Stimulated activated naive B cell treated with anti-CD40 and anti-IgM and Interleukin-4, amounts not matched to agents 10 μg/mL and 1 μg/mL and 100 μg/mL, for 72 hours (primary cell): ENCODE results near the gene TRIM2.

Experiments
- ATAC-seq, 2 donors: fragments of 150-1000 bp; cut with Tn5 transposase; replicated peaks; 2 replicates each; pipeline ENCODE4 v1.10.0; 2021; ENCODE audit warnings: moderate library complexity in 1 of 2
- DNase-seq: peaks from one replicate; pipeline ENCODE4 v3.0.0; 2021
- H3K27ac Mint-ChIP-seq: one replicate; pipeline ENCODE4 v1.8.0; 2022; ENCODE audit warnings: mild to moderate bottlenecking, mixed read lengths
- H3K27me3 Mint-ChIP-seq, 2 donors: one replicate each; pipeline ENCODE4 v1.8.0; 2022; ENCODE audit warnings: mixed read lengths in 2 of 2
- H3K36me3 Mint-ChIP-seq, 2 donors: one replicate each; pipeline ENCODE4 v1.8.0; 2022; ENCODE audit warnings: mixed read lengths in 2 of 2, mild to moderate bottlenecking in 1 of 2
- H3K4me1 Mint-ChIP-seq, 2 donors: one replicate each; pipeline ENCODE4 v1.8.0; 2022; ENCODE audit warnings: mixed read lengths in 2 of 2, mild to moderate bottlenecking in 1 of 2
- H3K4me3 Mint-ChIP-seq, 2 donors: one replicate each; pipeline ENCODE4 v1.8.0; 2022; ENCODE audit warnings: mild to moderate bottlenecking in 2 of 2, mixed read lengths in 2 of 2, moderate library complexity in 1 of 2
- H3K9me3 Mint-ChIP-seq, 2 donors: one replicate each; pipeline ENCODE4 v1.8.0; 2022; ENCODE audit warnings: mixed read lengths in 2 of 2, mild to moderate bottlenecking in 1 of 2

TRIM2 gene

GRCh38 chr4:153206534-153206933 is 2.3 kb downstream of the TRIM2 start:
- Mint-ChIP-seq H3K27ac (no peak overlapping the region), H3K9me3 (no peaks in the 10 kb centered on the region), H3K4me3 (peak overlapping the region in 1 of 2 donors; percentile 6), H3K27me3 (peaks cover 12 to 27% of the 10 kb centered on the region in 2 donors), H3K4me1 (peaks cover 10 to 21% of the 10 kb centered on the region in 2 donors), H3K36me3 (no peaks in the 10 kb centered on the region)
- no peak for DNase-seq
- no peak for ATAC-seq

GRCh38 chr4:153207027-153207426 is 2.8 kb downstream of the TRIM2 start:
- ATAC-seq, result no peak
- H3K27ac Mint-ChIP-seq, result no peak overlapping the region
- H3K9me3 Mint-ChIP-seq, result peaks cover 2 to 4% of the 10 kb centered on the region in 2 donors
- H3K27me3 Mint-ChIP-seq, result peaks cover 12 to 27% of the 10 kb centered on the region in 2 donors
- peaks cover 10 to 21% of the 10 kb centered on the region in 2 donors for H3K4me1 Mint-ChIP-seq
- peaks cover 2 to 4% of the 10 kb centered on the region in 2 donors for H3K36me3 Mint-ChIP-seq
- DNase-seq, result no peak
- H3K4me3 Mint-ChIP-seq, result no peak overlapping the region

GRCh38 chr4:153207567-153207966 is 3.3 kb downstream of the TRIM2 start:
- H3K36me3 Mint-ChIP-seq, result peaks cover 2 to 4% of the 10 kb centered on the region in 2 donors
- peaks cover 2 to 7% of the 10 kb centered on the region in 2 donors for H3K9me3 Mint-ChIP-seq
- ATAC-seq (no peak), DNase-seq (no peak)
- H3K4me1 Mint-ChIP-seq, result peaks cover 12 to 21% of the 10 kb centered on the region in 2 donors
- H3K27ac Mint-ChIP-seq, result no peak overlapping the region
- no peak overlapping the region for H3K4me3 Mint-ChIP-seq
- H3K27me3 Mint-ChIP-seq, result peaks cover 12 to 27% of the 10 kb centered on the region in 2 donors

- H3K4me3 Mint-ChIP-seq, result no peak overlapping the region
- peaks cover 8 to 16% of the 10 kb centered on the region in 2 donors for H3K4me1 Mint-ChIP-seq
- peaks cover 2 to 4% of the 10 kb centered on the region in 2 donors for H3K36me3 Mint-ChIP-seq
- no peak for ATAC-seq
- peaks cover 11 to 22% of the 10 kb centered on the region in 2 donors for H3K27me3 Mint-ChIP-seq
- no peak for DNase-seq
- H3K27ac Mint-ChIP-seq, result no peak overlapping the region
- peaks cover 2 to 7% of the 10 kb centered on the region in 2 donors for H3K9me3 Mint-ChIP-seq
Observed at GRCh38 chr4:153209410-153209809, 5.2 kb downstream of the TRIM2 start.

DNA sequence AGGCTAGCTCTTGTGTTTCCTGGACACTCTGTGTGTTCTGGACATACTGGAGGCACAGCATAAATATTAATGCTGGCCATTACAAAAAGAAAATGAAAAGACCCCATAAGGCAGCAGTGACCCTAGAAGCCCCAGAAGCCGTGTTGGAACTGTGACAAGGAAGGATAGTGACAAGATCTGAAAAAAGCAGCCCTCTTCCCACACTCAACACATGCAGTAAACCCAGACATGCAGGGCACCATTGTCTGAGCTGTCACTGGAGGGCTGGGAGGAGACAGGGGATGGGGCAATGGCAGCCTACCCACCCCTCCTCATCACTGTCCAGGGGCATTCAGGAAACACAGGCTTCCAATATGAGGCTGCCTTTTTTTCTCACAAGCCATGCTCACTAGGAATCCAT is 6.5 kb downstream of the TRIM2 start:
- DNase-seq (no peak), ATAC-seq (no peak)
- Mint-ChIP-seq H3K36me3 (peaks cover 2 to 4% of the 10 kb centered on the region in 2 donors), H3K9me3 (peaks cover 2 to 7% of the 10 kb centered on the region in 2 donors), H3K27me3 (peaks cover 11 to 19% of the 10 kb centered on the region in 2 donors), H3K4me1 (peaks cover 2 to 3% of the 10 kb centered on the region in 2 donors), H3K4me3 (no peak overlapping the region), H3K27ac (no peak overlapping the region)

DNA sequence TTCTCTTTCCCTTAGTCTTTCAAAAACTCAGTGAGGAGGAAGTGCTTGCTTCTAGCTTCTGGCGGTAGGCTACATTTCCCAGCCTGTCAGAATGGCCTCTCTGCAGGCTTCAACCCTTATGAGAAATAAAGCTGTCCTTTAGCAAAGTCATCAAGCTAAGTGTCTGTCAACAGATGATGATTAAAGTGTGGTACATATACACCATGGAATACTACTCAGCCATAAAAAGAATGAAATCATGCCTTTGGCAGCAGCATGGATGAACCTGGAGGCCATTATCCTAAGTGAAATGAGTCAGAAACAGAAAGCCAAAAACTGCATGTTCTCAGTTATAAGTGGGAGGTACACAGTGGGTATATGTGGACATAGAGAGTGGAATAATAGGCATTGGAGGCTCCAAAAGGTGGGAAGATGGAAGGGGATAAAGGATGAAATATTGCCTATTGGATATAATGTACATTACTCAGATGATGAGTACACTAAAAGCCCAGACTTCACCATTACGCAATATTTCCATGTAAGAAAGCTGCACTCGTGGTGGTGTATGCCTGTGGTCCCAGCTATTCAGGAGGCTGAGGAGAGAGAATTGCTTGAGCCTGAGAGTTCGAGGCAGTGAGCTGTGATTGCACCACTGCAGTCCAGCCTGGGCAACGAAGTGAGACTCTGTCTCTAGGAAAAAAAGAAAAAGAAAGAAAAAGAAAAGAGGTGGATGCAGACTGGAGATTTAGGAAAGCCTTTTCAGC is 7.9 kb downstream of the TRIM2 start:
- Mint-ChIP-seq H3K27ac (no peak overlapping the region), H3K4me1 (peaks cover 3% of the 10 kb centered on the region in 2 donors), H3K27me3 (peaks cover 5 to 12% of the 10 kb centered on the region in 2 donors), H3K9me3 (peaks cover 2 to 7% of the 10 kb centered on the region in 2 donors), H3K36me3 (peaks cover 2 to 4% of the 10 kb centered on the region in 2 donors), H3K4me3 (no peak overlapping the region)
- ATAC-seq (no peak), DNase-seq (no peak)

DNA sequence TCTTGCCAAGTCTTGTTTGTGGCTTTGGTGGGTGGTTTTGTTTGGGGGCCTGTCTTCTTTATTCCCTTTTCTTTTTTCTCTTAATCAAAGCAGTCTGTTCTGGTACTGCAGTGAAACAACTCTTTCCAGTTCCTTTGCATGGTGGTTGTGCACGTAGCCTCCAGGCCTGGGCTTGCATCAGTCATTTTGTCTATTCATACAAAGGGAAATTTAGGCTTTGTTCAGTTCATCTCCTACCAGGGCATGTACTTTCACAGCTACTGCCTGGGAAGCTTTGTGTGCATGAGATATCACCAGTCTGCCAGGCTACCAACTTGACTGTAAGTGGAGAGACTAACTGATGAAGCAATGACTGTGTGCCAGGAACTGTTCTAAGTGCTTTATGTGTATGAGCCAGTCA is 8.5 kb downstream of the TRIM2 start:
- ATAC-seq, result no peak
- Mint-ChIP-seq H3K36me3 (peaks cover 2 to 4% of the 10 kb centered on the region in 2 donors), H3K4me3 (no peak overlapping the region), H3K27me3 (peaks cover 4 to 11% of the 10 kb centered on the region in 2 donors), H3K4me1 (peaks cover 9% of the 10 kb centered on the region in 2 donors), H3K9me3 (peaks cover 2 to 7% of the 10 kb centered on the region in 2 donors), H3K27ac (no peak overlapping the region)
- DNase-seq, result no peak

DNA sequence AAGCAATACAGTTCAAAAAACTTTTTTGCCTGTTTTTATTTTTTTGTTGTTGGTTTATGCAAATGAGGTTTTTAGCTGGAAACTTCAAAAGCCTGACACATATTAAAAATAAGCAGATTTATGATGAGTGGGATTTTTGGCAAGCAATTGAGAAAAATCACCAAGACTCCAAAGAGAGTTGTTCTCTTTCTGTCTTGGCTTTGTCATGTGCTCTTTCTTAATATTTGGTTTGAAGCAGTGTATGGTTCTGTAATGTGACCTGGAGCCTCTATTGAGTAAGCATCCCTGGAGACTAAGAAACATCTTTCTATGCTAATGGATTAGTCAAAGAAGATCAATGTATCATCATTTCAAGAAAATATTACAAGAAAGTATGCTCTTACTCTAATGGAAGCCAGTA is 11.7 kb downstream of the TRIM2 start:
- Mint-ChIP-seq H3K36me3 (peaks cover 2 to 4% of the 10 kb centered on the region in 2 donors), H3K4me1 (peaks cover 16 to 18% of the 10 kb centered on the region in 2 donors), H3K4me3 (no peak overlapping the region), H3K9me3 (peaks cover 2 to 7% of the 10 kb centered on the region in 2 donors), H3K27ac (no peak overlapping the region), H3K27me3 (peaks cover 0 to 4% of the 10 kb centered on the region in 2 donors)
- no peak for ATAC-seq
- DNase-seq, result no peak

GRCh38 chr4:153216546-153216945 is 12.3 kb downstream of the TRIM2 start:
- Mint-ChIP-seq H3K4me3 (no peak overlapping the region), H3K36me3 (peaks cover 2 to 4% of the 10 kb centered on the region in 2 donors), H3K27ac (no peak overlapping the region), H3K4me1 (peaks cover 21 to 24% of the 10 kb centered on the region in 2 donors), H3K9me3 (peaks cover 2 to 7% of the 10 kb centered on the region in 2 donors), H3K27me3 (peaks cover 4 to 7% of the 10 kb centered on the region in 2 donors)
- DNase-seq (no peak), ATAC-seq (no peak)

- Mint-ChIP-seq H3K27me3 (peaks cover 6 to 8% of the 10 kb centered on the region in 2 donors), H3K4me3 (no peak overlapping the region)
Observed at GRCh38 chr4:153217440-153217839, 13.2 kb downstream of the TRIM2 start.

DNA sequence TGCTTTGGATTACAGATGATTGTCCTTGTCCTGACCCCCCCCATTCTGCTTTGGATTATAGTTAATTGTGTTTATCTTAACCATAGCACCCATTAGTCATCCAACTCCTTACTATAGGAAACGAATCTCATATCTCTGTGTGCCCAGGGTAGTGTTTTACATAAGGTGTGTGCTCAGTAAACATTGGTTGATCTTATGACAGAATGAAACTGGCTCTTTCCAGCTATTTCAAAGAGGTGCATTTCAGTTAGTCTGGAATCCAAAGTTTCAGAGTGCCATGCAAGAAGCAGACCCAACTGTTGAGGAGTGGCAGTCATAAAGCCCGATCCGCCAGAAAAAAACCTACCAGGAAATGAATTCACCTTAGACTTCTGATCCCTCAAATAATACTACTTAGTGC is 14.7 kb downstream of the TRIM2 start:
- H3K27me3 Mint-ChIP-seq, result peaks cover 4 to 6% of the 10 kb centered on the region in 2 donors
- H3K4me1 Mint-ChIP-seq, result peaks cover 34 to 45% of the 10 kb centered on the region in 2 donors
- H3K27ac Mint-ChIP-seq, result no peak overlapping the region
- DNase-seq (no peak), ATAC-seq (no peak)
- no peaks in the 10 kb centered on the region for H3K36me3 Mint-ChIP-seq
- no peak overlapping the region for H3K4me3 Mint-ChIP-seq
- H3K9me3 Mint-ChIP-seq, result no peaks in the 10 kb centered on the region

More at GRCh38 chr4:153217440-153217839, 13.2 kb downstream of the TRIM2 start:
- ATAC-seq (peak; percentile 69 to 74), DNase-seq (no peak)
- Mint-ChIP-seq H3K9me3 (no peaks in the 10 kb centered on the region), H3K4me1 (peaks cover 27 to 33% of the 10 kb centered on the region in 2 donors), H3K27ac (no peak overlapping the region), H3K36me3 (no peaks in the 10 kb centered on the region)

GRCh38 chr4:153220682-153221395 is 16.6 kb downstream of the TRIM2 start:
- Mint-ChIP-seq H3K4me3 (no peak overlapping the region), H3K27ac (no peak overlapping the region), H3K36me3 (peaks cover 0 to 8% of the 10 kb centered on the region in 2 donors), H3K27me3 (peaks cover 4 to 6% of the 10 kb centered on the region in 2 donors), H3K9me3 (peaks cover 5 to 6% of the 10 kb centered on the region in 2 donors), H3K4me1 (peaks cover 40 to 62% of the 10 kb centered on the region in 2 donors)
- peak in 1 of 2 donors; percentile 33 for ATAC-seq
- no peak for DNase-seq

GRCh38 chr4:153221783-153222706 is 17.8 kb downstream of the TRIM2 start:
- Mint-ChIP-seq H3K27ac (peak overlapping the region; percentile 93), H3K4me3 (peak overlapping the region; percentile 85 to 89), H3K9me3 (peaks cover 5 to 6% of the 10 kb centered on the region in 2 donors), H3K36me3 (peaks cover 0 to 8% of the 10 kb centered on the region in 2 donors), H3K27me3 (peaks cover 4 to 6% of the 10 kb centered on the region in 2 donors), H3K4me1 (peaks cover 40 to 61% of the 10 kb centered on the region in 2 donors)
- ATAC-seq, result peak; percentile 40 to 45
- peak; percentile 8 for DNase-seq
